GM20000 (cell line): ENCODE measurements around the gene ATRAID.
"Not testable (repeated sequence)": the region's sequence is repeated elsewhere in the genome, so short reads cannot be mapped to it uniquely, and the experiment has no call there.

Source experiments
- DNase-seq: peaks from one replicate; pipeline ENCODE4 v3.0.0; 2012; ENCODE audit warnings: low spot score
- CTCF ChIP-seq: IDR thresholded peaks from 2 replicates; pipeline ENCODE4 v1.5.1; 2012; ENCODE audit warnings: mild to moderate bottlenecking, control low read depth; ENCODE audit errors: extremely low read depth, missing control alignments

The ATRAID gene

DNA sequence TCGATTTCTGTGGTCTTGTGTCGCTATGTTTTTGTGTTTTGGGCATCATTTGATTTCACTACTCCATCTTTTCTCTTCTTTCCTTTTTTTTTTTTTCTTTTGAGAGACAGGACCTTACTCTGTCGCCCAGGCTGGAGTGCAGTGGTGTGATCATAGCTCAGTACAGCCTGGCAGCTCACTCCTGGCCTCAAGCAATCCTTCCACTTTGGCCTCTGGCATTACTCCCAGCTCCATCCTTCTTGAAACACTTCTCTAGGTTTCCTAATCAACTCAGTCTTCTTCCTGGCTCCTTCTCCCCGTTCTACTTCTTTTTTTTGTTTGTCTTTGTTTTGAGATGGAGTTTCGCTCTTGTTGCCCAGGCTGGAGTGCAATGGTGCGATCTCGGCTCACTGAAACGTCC lies 36.5 kb upstream of the ATRAID start:
- TF ChIP-seq CTCF: no peak

GRCh38 chr2:27175781-27176180 lies 36.1 kb upstream of the ATRAID start:
- not testable (repeated sequence) for DNase-seq

More for the DNA sequence above, 36.5 kb upstream of the ATRAID start:
- no peak for DNase-seq

- no peak for DNase-seq
- TF ChIP-seq CTCF: no peak
Measured at GRCh38 chr2:27177441-27178351, 34.1 kb upstream of the ATRAID start.

DNA sequence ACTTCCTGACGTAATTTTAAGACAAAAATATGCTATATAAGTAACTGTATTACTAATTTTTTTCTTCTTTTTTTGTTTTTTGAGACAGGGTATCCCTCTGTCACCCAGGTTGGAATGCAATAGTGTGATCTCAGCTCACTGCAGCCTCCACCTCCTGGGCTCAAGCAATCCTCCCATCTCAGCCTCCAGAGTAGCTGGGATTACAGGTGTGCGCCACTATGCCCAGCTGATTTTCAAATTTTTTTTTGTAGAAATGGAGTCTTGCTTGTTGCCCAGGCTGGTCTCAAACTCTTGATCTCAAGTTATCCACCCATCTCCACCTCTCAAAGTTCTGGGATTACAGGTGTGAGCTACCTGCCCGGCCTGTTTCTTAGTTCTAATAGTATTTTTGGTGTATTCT lies 33.4 kb upstream of the ATRAID start:
- no peak for TF ChIP-seq CTCF
- no peak for DNase-seq

DNA sequence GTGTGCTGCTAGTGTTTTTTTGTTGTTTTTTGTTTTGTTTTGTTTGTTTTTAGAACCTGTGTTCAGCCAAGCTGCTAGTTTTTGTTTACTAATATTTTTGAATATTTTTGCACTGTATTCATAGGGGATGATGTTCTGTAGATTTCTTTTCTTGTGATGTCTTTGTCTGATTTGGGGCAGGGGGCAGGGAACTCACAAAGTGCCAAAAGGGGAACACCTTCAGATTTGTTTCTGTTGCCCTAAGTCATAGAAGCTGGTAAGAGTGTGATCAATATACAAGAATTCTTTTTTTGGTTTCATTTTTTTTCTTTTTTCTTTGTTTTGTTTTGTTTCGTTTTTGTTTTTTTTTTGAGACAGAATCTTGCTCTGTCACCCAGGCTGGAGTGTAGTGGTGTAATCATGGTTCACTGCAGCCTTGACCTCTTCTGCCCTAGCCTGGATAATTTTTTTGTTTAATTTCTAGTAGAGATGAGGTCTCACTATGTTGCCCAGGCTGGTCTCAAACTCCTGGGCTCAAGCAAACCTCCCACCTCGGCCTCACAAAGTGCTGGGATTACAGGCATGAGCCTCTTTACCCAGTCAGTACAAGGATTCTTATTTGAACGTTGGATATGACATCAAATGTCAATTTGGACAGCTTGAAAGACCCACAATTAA lies 32.4 kb upstream of the ATRAID start:
- TF ChIP-seq CTCF: no peak

DNA sequence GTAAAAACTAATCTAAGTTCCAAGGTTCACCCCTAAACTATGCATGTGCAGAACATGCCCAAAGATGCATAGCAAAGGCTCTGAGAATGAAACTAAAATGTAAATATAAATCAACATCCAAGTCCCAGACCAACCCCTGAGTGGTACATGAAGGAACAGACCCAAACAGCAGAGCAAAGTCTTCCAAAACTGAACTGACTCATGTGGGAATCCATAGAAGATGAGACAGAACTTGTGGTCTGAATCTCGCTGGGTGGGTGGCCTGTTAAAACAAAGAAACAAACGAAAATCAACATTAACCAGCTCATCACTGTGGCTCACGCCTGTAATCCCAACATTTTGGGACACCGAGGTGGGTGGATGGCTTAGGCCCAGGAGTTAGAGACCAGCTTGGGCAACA lies 29.5 kb upstream of the ATRAID start:
- no peak for DNase-seq
- TF ChIP-seq CTCF: no peak

More for the DNA sequence above, 32.4 kb upstream of the ATRAID start:
- no peak for DNase-seq

DNA sequence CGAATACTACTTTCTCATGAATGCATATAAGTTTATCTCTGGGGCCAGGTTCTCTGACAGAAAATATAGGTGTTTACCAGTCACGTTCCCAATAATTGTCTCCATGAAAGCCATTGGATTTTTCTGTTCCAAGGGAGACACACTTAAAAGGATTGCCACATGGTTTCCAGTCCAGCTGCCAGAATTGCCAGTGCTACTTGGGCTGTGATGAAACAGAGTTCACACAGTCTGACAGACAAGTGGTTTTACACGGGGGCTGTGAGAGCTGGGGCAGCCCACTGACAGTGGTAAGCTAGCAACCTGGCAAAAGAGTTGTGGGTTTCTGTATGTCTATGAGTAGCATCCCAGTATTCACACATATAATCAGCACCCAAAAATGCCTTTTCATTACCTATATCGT lies 27.7 kb upstream of the ATRAID start:
- DNase-seq: no peak
- TF ChIP-seq CTCF: no peak
